Bronchial epithelial cell (primary cell): ENCODE measurements around the gene MMP23B. TPM values are rescaled to one million over a fixed set of nuclear protein-coding genes. Genes with fewer than 3 reads are reported as not detected.

Source experiments
- total RNA-seq: library from RNA; depleted of rRNA; stranded (reverse); fragments of >200 nt; gene quantifications from 2 replicates; pipeline ENCODE4 v1.2.1, GENCODE V29; 2014

The MMP23B gene
- total RNA-seq, 1 donor from 2014 or later = 0.26 TPM

Other genes starting within 250 kb of the MMP23B start
- gene CCNL2, start 232.8 kb upstream of the MMP23B start, total RNA-seq = 119 and 134 TPM in 2 replicates
- gene MRPL20, start 224.9 kb upstream of the MMP23B start, total RNA-seq = 46.3 and 50.4 TPM in 2 replicates
- 5.3 and 7.9 TPM in 2 replicates for gene ANKRD65, start 210.9 kb upstream of the MMP23B start, total RNA-seq
- gene VWA1, start 196.5 kb upstream of the MMP23B start, total RNA-seq = 5.0 and 7.9 TPM in 2 replicates
- gene ATAD3C, start 182.5 kb upstream of the MMP23B start, total RNA-seq = 0.26 and 0.77 TPM in 2 replicates
- 19.2 and 24.7 TPM in 2 replicates for gene ATAD3B, start 160.4 kb upstream of the MMP23B start, total RNA-seq
- 20.9 and 28.7 TPM in 2 replicates for gene ATAD3A, start 120.0 kb upstream of the MMP23B start, total RNA-seq
- gene TMEM240, start 91.5 kb upstream of the MMP23B start, total RNA-seq = 0.53 and 0.64 TPM in 2 replicates
- 54.0 and 56.1 TPM in 2 replicates for gene SSU72, start 57.3 kb upstream of the MMP23B start, total RNA-seq
- 0.26 TPM in 2 replicates for gene FNDC10, start 32.0 kb upstream of the MMP23B start, total RNA-seq
- 78.2 and 82.2 TPM in 2 replicates for gene MIB2, start 16.7 kb upstream of the MMP23B start, total RNA-seq
- gene CDK11B, start 26.8 kb downstream of the MMP23B start, total RNA-seq = 5.0 and 7.6 TPM in 2 replicates
- gene SLC35E2B, start 60.6 kb downstream of the MMP23B start, total RNA-seq = 14.0 and 17.0 TPM in 2 replicates
- gene CDK11A, start 92.2 kb downstream of the MMP23B start, total RNA-seq = 4.2 and 10.6 TPM in 2 replicates
- gene NADK, start 146.3 kb downstream of the MMP23B start, total RNA-seq = 41.6 and 51.0 TPM in 2 replicates